GM23248 (cell line): ENCODE data around the gene PADI1. TPM values are rescaled to one million over a fixed set of nuclear protein-coding genes. Genes with fewer than 3 reads are reported as not detected.
A peak's percentile ranks its signal among the peaks of the same experiment; 100 is the strongest.

Experiments used
- DNase-seq: peaks from one replicate; pipeline ENCODE4 v3.0.0-alpha.2; 2015
- H2AFZ ChIP-seq: fragments of 200-600 bp; sonication (generic); 2 replicates; pipeline ENCODE4 v1.6.1; 2016; ENCODE audit warnings: antibody characterized with exemption
- H3F3A ChIP-seq: fragments of 200-600 bp; sonication (generic); 2 replicates; pipeline ENCODE4 v1.6.1; 2016; ENCODE audit warnings: mild to moderate bottlenecking, antibody characterized with exemption, mixed run types; ENCODE audit not compliant: insufficient read depth
- H3K27ac ChIP-seq: fragments of 200-600 bp; sonication (generic); 2 replicates; pipeline ENCODE4 v1.5.1; 2016; ENCODE audit warnings: mild to moderate bottlenecking
- H3K27me3 ChIP-seq: fragments of 200-600 bp; sonication (generic); replicated peaks from 2 replicates; pipeline ENCODE4 v1.6.1; 2016; ENCODE audit warnings: mild to moderate bottlenecking; ENCODE audit not compliant: insufficient read depth
- H3K36me3 ChIP-seq: fragments of 200-600 bp; sonication (generic); 2 replicates; pipeline ENCODE4 v1.6.1; 2016; ENCODE audit warnings: low read depth, mild to moderate bottlenecking
- H3K4me1 ChIP-seq: fragments of 200-600 bp; sonication (generic); 2 replicates; pipeline ENCODE4 v1.6.1; 2016; ENCODE audit warnings: mild to moderate bottlenecking; ENCODE audit not compliant: insufficient read depth
- H3K4me2 ChIP-seq: fragments of 200-600 bp; sonication (generic); one replicate; pipeline ENCODE4 v1.6.1; 2016; ENCODE audit warnings: mild to moderate bottlenecking; ENCODE audit not compliant: unreplicated experiment
- H3K4me3 ChIP-seq: fragments of 200-600 bp; sonication (generic); 2 replicates; pipeline ENCODE4 v1.5.1; 2016; ENCODE audit warnings: mild to moderate bottlenecking
- H3K79me2 ChIP-seq: fragments of 200-600 bp; sonication (generic); 2 replicates; pipeline ENCODE4 v1.6.1; 2016; ENCODE audit warnings: mild to moderate bottlenecking; ENCODE audit not compliant: insufficient read depth
- H3K9ac ChIP-seq: fragments of 200-600 bp; sonication (generic); 2 replicates; pipeline ENCODE4 v1.6.1; 2016; ENCODE audit warnings: mild to moderate bottlenecking
- H3K9me2 ChIP-seq: fragments of 200-600 bp; sonication (generic); 2 replicates; pipeline ENCODE4 v1.6.1; 2016; ENCODE audit warnings: mixed run types, mild to moderate bottlenecking, moderate library complexity; ENCODE audit not compliant: insufficient read depth
- H3K9me3 ChIP-seq: fragments of 200-600 bp; sonication (generic); one replicate; pipeline ENCODE4 v1.6.1; 2017; ENCODE audit warnings: low read depth
- H4K20me1 ChIP-seq: fragments of 200-600 bp; sonication (generic); 2 replicates; pipeline ENCODE4 v1.6.0; 2016; ENCODE audit not compliant: insufficient read depth
- EZH2 ChIP-seq: fragments of 200-600 bp; sonication (generic); IDR thresholded peaks from 2 replicates; pipeline ENCODE4 v1.6.1; 2018; ENCODE audit warnings: antibody characterized with exemption, mild to moderate bottlenecking; ENCODE audit not compliant: insufficient read depth, poor library complexity, severe bottlenecking
- EZH2phosphoT487 ChIP-seq: fragments of 200-600 bp; sonication (generic); IDR thresholded peaks from 2 replicates; pipeline ENCODE4 v1.6.1; 2018; ENCODE audit warnings: antibody characterized with exemption, moderate library complexity, mild to moderate bottlenecking, low read depth; ENCODE audit not compliant: insufficient read depth
- WGBS, 2 experiments: methylation state at CpG; one replicate each; pipeline ENCODE4 v1.1.6; 2015 to 2017; ENCODE audit warnings: low lambda C conversion rate in 2 of 2, low coverage in 1 of 2; ENCODE audit errors: missing lambda C conversion rate in 2 of 2; 5-methylcytosine and 5-hydroxymethylcytosine counted together
- in situ Hi-C: fragments of 300-500 bp; cut with MboI; formaldehyde crosslinking; loops from 2 replicates; pipeline ENCODE4 v1.15.0; 2020
- polyA plus RNA-seq: library from polyadenylated mRNA; unstranded; fragments of >200 nt; fragmentation: Nextera tagmentation; extraction: Ambion mirVana; gene quantifications from 2 replicates; pipeline ENCODE4 v1.2.1, GENCODE V29; 2016
- total RNA-seq: library from RNA; depleted of rRNA; stranded (reverse); fragments of >200 nt; shearing (Covaris generic); gene quantifications from 2 replicates; pipeline ENCODE4 v1.2.3, GENCODE V29; 2014

The PADI1 gene
- total and polyA plus RNA-seq, 2 experiments from 2014 or later, result under 0.01 to 0.14 TPM

DNA sequence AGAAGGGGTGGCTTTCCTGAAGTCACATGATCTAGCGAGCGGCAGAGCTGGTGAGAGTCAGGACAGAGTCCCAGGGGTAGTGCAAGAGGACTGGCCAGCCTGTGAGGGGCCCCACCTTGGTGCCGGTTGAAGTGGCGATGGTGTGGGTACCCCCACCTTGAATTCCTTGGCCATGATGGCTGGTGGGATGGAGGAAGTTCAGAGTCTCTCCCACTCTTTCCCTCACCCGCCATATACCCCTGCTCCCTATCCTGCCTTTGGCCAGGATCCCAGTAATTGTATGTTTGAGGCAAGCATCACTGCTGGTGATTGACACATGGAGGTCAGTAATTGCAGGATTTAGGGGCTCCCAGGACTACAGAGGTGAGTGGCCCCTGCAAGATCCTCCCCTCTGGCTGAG, 55.8 kb downstream of the PADI1 start:
- no peak overlapping the region for H3K4me3 ChIP-seq
- no peak overlapping the region for H2AFZ ChIP-seq
- H3K79me2 ChIP-seq, result no peaks in the 10 kb centered on the region
- no peaks in the 10 kb centered on the region for H3K36me3 ChIP-seq
- WGBS, 2 experiments, result 81 to 82% methylated on average over 5 of the region's 5 CpGs
- no peaks in the 10 kb centered on the region for H3F3A ChIP-seq
- H3K4me2 ChIP-seq, result no peak overlapping the region
- H3K9me3 ChIP-seq, result no peaks in the 10 kb centered on the region
- DNase-seq, result no peak
- H3K4me1 ChIP-seq, result peaks cover 9% of the 10 kb centered on the region; the same call in 1 of the 2 replicates
- H3K9ac ChIP-seq, result no peak overlapping the region
- H3K27me3 ChIP-seq, result peaks cover 13% of the 10 kb centered on the region
- in situ Hi-C loops, result no loop called here
- no peak overlapping the region for H3K27ac ChIP-seq
- H3K9me2 ChIP-seq, result no peaks in the 10 kb centered on the region
- H4K20me1 ChIP-seq, result no peaks in the 10 kb centered on the region
- no peak for TF ChIP-seq EZH2phosphoT487
- TF ChIP-seq EZH2, result no peak

DNA sequence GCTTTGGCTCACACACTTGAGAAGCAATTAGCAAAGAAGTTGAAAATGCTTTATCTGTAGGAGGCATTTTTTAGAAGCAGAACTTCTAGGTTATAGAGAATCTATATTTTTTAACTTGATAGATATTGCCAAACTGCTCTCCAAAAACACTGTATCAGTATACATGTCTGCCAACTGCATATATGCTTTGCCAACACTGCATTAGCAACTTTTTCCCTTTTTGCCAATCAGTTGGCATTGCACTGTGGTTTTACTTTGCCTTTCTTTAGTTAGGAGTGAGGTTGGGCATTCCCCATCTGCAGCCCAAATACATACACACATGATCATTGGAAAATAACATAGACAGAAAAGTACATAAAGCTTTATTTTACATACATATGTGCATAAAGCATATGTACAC, 59.0 kb downstream of the PADI1 start:
- no peaks in the 10 kb centered on the region for H3F3A ChIP-seq
- peaks cover 6% of the 10 kb centered on the region; the same call in 1 of the 2 replicates for H3K4me1 ChIP-seq
- H2AFZ ChIP-seq, result no peak overlapping the region
- H3K9ac ChIP-seq, result no peak overlapping the region
- no peak overlapping the region for H3K4me2 ChIP-seq
- H3K79me2 ChIP-seq, result no peaks in the 10 kb centered on the region
- no peaks in the 10 kb centered on the region for H3K9me3 ChIP-seq
- no peaks in the 10 kb centered on the region for H4K20me1 ChIP-seq
- in situ Hi-C loops, result no loop called here
- no peak for DNase-seq
- H3K36me3 ChIP-seq, result no peaks in the 10 kb centered on the region
- peaks cover 13% of the 10 kb centered on the region; the same call in 1 of the 2 replicates for H3K27me3 ChIP-seq
- H3K4me3 ChIP-seq, result no peak overlapping the region
- no peak for TF ChIP-seq EZH2phosphoT487
- no peak for TF ChIP-seq EZH2
- no peaks in the 10 kb centered on the region for H3K9me2 ChIP-seq
- H3K27ac ChIP-seq, result no peak overlapping the region

DNA sequence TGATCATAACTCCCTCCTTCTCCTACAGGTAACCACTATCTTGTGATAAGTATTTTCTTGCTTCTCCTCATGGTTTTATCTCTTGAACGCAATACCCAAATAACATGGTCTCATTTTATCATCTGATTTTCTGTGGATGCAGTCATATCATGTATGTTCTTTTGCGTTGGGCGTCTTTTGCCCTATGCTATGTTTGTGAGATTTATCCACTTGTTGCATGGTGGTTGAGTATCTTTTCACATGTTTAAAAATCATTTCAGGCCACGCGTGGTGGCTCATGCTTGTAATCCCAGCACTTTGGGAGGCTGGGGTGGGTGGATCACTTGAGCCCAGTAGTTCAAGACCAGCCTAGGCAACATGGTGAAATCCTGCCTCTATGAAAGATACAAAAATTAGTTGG, 59.5 kb downstream of the PADI1 start:
- Histone ChIP-seq H2AFZ (no peak overlapping the region), H3K79me2 (no peaks in the 10 kb centered on the region), H3K9ac (no peak overlapping the region), H3K9me2 (no peaks in the 10 kb centered on the region), H3K36me3 (no peaks in the 10 kb centered on the region), H3K4me2 (no peak overlapping the region), H4K20me1 (no peaks in the 10 kb centered on the region), H3K4me3 (no peak overlapping the region), H3F3A (no peaks in the 10 kb centered on the region), H3K4me1 (0 out of 2 replicates have a peak, but pooled peaks cover under 1% of the 10 kb centered on the region), H3K9me3 (no peaks in the 10 kb centered on the region), H3K27me3 (peaks cover 13% of the 10 kb centered on the region; the same call in 1 of the 2 replicates), H3K27ac (no peak overlapping the region)
- 61 to 67% methylated on average over 5 of the region's 5 CpGs for WGBS, 2 experiments
- in situ Hi-C loops, result no loop called here
- no peak for TF ChIP-seq EZH2
- no peak for TF ChIP-seq EZH2phosphoT487
- DNase-seq, result no peak

DNA sequence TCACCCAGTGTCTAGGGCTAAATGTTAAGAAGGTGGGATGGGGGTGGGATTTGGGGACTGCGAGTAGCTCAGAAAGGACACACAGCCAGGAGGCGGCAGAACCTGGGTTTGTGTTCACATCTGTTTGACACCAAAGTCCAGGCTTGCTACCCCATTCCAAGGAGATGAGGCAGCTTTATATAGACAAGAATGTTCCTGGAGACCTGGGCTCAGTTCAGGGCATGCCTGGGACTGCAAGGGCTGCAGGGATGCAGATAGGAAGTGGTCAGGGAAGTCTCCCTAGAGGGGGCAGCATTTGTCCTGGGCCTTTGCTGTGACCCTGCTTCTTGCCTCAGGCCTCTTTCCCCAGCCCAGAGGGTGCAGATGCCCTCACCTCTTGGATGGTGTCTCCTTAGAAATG, 60.2 kb downstream of the PADI1 start:
- H3K4me2 ChIP-seq, result no peak overlapping the region
- H3K4me1 ChIP-seq, result no peaks in the 10 kb centered on the region
- no peak overlapping the region for H3K4me3 ChIP-seq
- no peaks in the 10 kb centered on the region for H3K9me2 ChIP-seq
- no peaks in the 10 kb centered on the region for H3K36me3 ChIP-seq
- in situ Hi-C loops, result no loop called here
- H3K27me3 ChIP-seq, result peaks cover 13% of the 10 kb centered on the region; the same call in 1 of the 2 replicates
- H3K27ac ChIP-seq, result no peak overlapping the region
- H4K20me1 ChIP-seq, result no peaks in the 10 kb centered on the region
- DNase-seq, result peak; percentile 19
- H3K9ac ChIP-seq, result no peak overlapping the region
- H2AFZ ChIP-seq, result no peak overlapping the region
- TF ChIP-seq EZH2phosphoT487 (no peak), EZH2 (no peak)
- no peaks in the 10 kb centered on the region for H3K79me2 ChIP-seq
- 70 to 79% methylated on average over 2 of the region's 2 CpGs for WGBS, 2 experiments
- no peaks in the 10 kb centered on the region for H3K9me3 ChIP-seq
- no peaks in the 10 kb centered on the region for H3F3A ChIP-seq

DNA sequence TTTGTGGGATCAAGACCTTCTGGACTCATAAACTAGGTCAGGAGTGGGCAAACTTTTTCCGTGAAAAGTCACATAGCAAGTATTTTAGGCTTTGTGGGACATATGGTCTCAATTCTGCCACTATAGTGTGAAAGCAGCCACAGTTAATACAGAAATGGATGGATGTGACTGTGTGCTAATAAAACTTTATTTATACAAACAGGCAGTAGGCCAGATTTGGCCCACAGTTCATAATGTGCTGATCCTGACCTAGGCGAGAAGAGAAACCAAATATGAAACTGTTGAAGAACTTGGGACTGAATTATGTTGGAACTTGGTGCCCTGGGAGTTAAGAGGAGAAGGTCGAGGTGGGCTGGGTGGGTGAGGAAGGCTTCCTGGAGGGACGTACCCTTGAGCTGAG, 61.0 kb downstream of the PADI1 start:
- TF ChIP-seq EZH2, result no peak
- no peak for TF ChIP-seq EZH2phosphoT487
- Histone ChIP-seq H3K79me2 (no peaks in the 10 kb centered on the region), H3K27me3 (0 out of 2 replicates have a peak, but pooled peaks cover 13% of the 10 kb centered on the region), H2AFZ (no peak overlapping the region), H3K4me3 (no peak overlapping the region), H3K9me3 (no peaks in the 10 kb centered on the region), H3K9me2 (no peaks in the 10 kb centered on the region), H3K4me2 (no peak overlapping the region), H3K27ac (no peak overlapping the region), H3F3A (no peaks in the 10 kb centered on the region), H3K4me1 (no peaks in the 10 kb centered on the region), H3K36me3 (no peaks in the 10 kb centered on the region), H4K20me1 (no peaks in the 10 kb centered on the region), H3K9ac (no peak overlapping the region)
- in situ Hi-C loops, result no loop called here
- WGBS, 2 experiments, result 61 to 78% methylated on average over 4 of the region's 4 CpGs
- no peak for DNase-seq
